ENCODE data around the gene SRC. TPM values are rescaled to one million over a fixed set of nuclear protein-coding genes. Genes with fewer than 3 reads are reported as not detected.

SRC gene
- total RNA-seq, 2 experiments from 2014 or later: 2.6 to 2.7 TPM

GRCh38 chr20:37308086-37309050 lies 37.6 kb upstream of the SRC start:
- Mint-ChIP-seq H3K9me3 (no peaks in the 10 kb centered on the region), H3K27me3 (no peaks in the 10 kb centered on the region), H3K36me3 (ENCODE audit: low read depth) (peaks cover 16% of the 10 kb centered on the region), H3K4me1 (peaks cover 23% of the 10 kb centered on the region), H3K4me3 (no peak overlapping the region), H3K27ac (peak overlapping the region; percentile 72)
- ChIA-PET POLR2A (interaction anchor here (1.1 to 1.6 kb wide), 2 partner anchors 19 to 129 kb away, joined by 3 to 9 read pairs; partner anchors contain the start of genes MANBAL, MROH8 and RPN2), CTCF (no interaction called here)
- peak; percentile 23 for DNase-seq

- no peak for DNase-seq
- H3K9me3 Mint-ChIP-seq: no peaks in the 10 kb centered on the region
- H3K36me3 Mint-ChIP-seq (ENCODE audit: low read depth): peaks cover 13% of the 10 kb centered on the region
- CTCF ChIA-PET: no interaction called here
- POLR2A ChIA-PET: interaction anchor here (1.1 to 1.6 kb wide), 3 partner anchors 16 to 130 kb away, joined by 3 to 9 read pairs (median 3); partner anchors contain the start of genes MANBAL, MROH8 and RPN2
- H3K27me3 Mint-ChIP-seq: no peaks in the 10 kb centered on the region
- peak overlapping the region; percentile 72 for H3K27ac Mint-ChIP-seq
- peaks cover 23% of the 10 kb centered on the region for H3K4me1 Mint-ChIP-seq
- no peak overlapping the region for H3K4me3 Mint-ChIP-seq
These were observed 36.6 kb upstream of the SRC start for GRCh38 chr20:37309290-37309689.

GRCh38 chr20:37309936-37310590 lies 35.9 kb upstream of the SRC start:
- POLR2A ChIA-PET: interaction anchor here (1.1 kb wide), 1 partner anchor 17 kb away, joined by 3 read pairs; no protein-coding TSS in a partner anchor
- Mint-ChIP-seq H3K27ac (no peak overlapping the region), H3K27me3 (no peaks in the 10 kb centered on the region), H3K9me3 (no peaks in the 10 kb centered on the region), H3K4me3 (no peak overlapping the region), H3K36me3 (ENCODE audit: low read depth) (peaks cover 9% of the 10 kb centered on the region), H3K4me1 (peaks cover 25% of the 10 kb centered on the region)
- CTCF ChIA-PET: no interaction called here
- DNase-seq: no peak

GRCh38 chr20:37310951-37311350 lies 35.0 kb upstream of the SRC start:
- Mint-ChIP-seq H3K27ac (no peak overlapping the region), H3K4me3 (no peak overlapping the region), H3K9me3 (no peaks in the 10 kb centered on the region), H3K36me3 (ENCODE audit: low read depth) (peaks cover 12% of the 10 kb centered on the region), H3K27me3 (no peaks in the 10 kb centered on the region), H3K4me1 (peaks cover 34% of the 10 kb centered on the region)
- CTCF ChIA-PET: no interaction called here
- DNase-seq: no peak
- POLR2A ChIA-PET: no interaction called here

- H3K27ac Mint-ChIP-seq: no peak overlapping the region
- ChIA-PET CTCF (no interaction called here), POLR2A (interaction anchor here (1.2 kb wide), 1 partner anchor 14 kb away, joined by 3 read pairs; no protein-coding TSS in a partner anchor)
- H3K4me1 Mint-ChIP-seq: peaks cover 42% of the 10 kb centered on the region
- DNase-seq: no peak
- no peak overlapping the region for H3K4me3 Mint-ChIP-seq
- no peaks in the 10 kb centered on the region for H3K9me3 Mint-ChIP-seq
- H3K36me3 Mint-ChIP-seq (ENCODE audit: low read depth): peaks cover 17% of the 10 kb centered on the region
- no peaks in the 10 kb centered on the region for H3K27me3 Mint-ChIP-seq
These were observed 34.1 kb upstream of the SRC start for GRCh38 chr20:37311710-37312355.

- POLR2A ChIA-PET: no interaction called here
These were observed 32.3 kb upstream of the SRC start for GRCh38 chr20:37313546-37314091.

GRCh38 chr20:37314099-37314498 lies 31.8 kb upstream of the SRC start:
- peaks cover 32% of the 10 kb centered on the region for H3K4me1 Mint-ChIP-seq
- H3K36me3 Mint-ChIP-seq (ENCODE audit: low read depth): peaks cover 23% of the 10 kb centered on the region
- H3K27ac Mint-ChIP-seq: no peak overlapping the region
- DNase-seq: no peak
- H3K9me3 Mint-ChIP-seq: no peaks in the 10 kb centered on the region
- no peaks in the 10 kb centered on the region for H3K27me3 Mint-ChIP-seq
- POLR2A ChIA-PET: no interaction called here
- CTCF ChIA-PET: no interaction called here
- no peak overlapping the region for H3K4me3 Mint-ChIP-seq

More at GRCh38 chr20:37313546-37314091, 32.3 kb upstream of the SRC start:
- no peak overlapping the region for H3K27ac Mint-ChIP-seq
- CTCF ChIA-PET: interaction anchor here (1.0 kb wide), 1 partner anchor 11 kb away, joined by 3 read pairs; no protein-coding TSS in a partner anchor
- no peaks in the 10 kb centered on the region for H3K27me3 Mint-ChIP-seq
- peaks cover 23% of the 10 kb centered on the region for H3K36me3 Mint-ChIP-seq (ENCODE audit: low read depth)
- no peak for DNase-seq
- H3K4me3 Mint-ChIP-seq: no peak overlapping the region
- H3K4me1 Mint-ChIP-seq: peaks cover 37% of the 10 kb centered on the region
- no peaks in the 10 kb centered on the region for H3K9me3 Mint-ChIP-seq

- POLR2A ChIA-PET: no interaction called here
- Mint-ChIP-seq H3K4me3 (no peak overlapping the region), H3K36me3 (ENCODE audit: low read depth) (peaks cover 23% of the 10 kb centered on the region), H3K9me3 (no peaks in the 10 kb centered on the region), H3K27me3 (no peaks in the 10 kb centered on the region), H3K27ac (no peak overlapping the region), H3K4me1 (peaks cover 30% of the 10 kb centered on the region)
- CTCF ChIA-PET: no interaction called here
- DNase-seq: no peak
These were observed 31.3 kb upstream of the SRC start for GRCh38 chr20:37314617-37315016.

- peaks cover 22% of the 10 kb centered on the region for H3K36me3 Mint-ChIP-seq (ENCODE audit: low read depth)
- CTCF ChIA-PET: no interaction called here
- H3K27ac Mint-ChIP-seq: no peak overlapping the region
- H3K4me1 Mint-ChIP-seq: peaks cover 31% of the 10 kb centered on the region
- POLR2A ChIA-PET: interaction anchor here (0.6 kb wide), 1 partner anchor 26 kb away, joined by 3 read pairs; the partner anchor contains the start of gene MANBAL
- no peaks in the 10 kb centered on the region for H3K9me3 Mint-ChIP-seq
- DNase-seq: no peak
- H3K4me3 Mint-ChIP-seq: no peak overlapping the region
- H3K27me3 Mint-ChIP-seq: no peaks in the 10 kb centered on the region
These were observed 30.9 kb upstream of the SRC start for GRCh38 chr20:37315021-37315451.

GRCh38 chr20:37315452-37316110 lies 30.4 kb upstream of the SRC start:
- ChIA-PET POLR2A (interaction anchor here (0.6 kb wide), 1 partner anchor 26 kb away, joined by 3 read pairs; the partner anchor contains the start of gene MANBAL), CTCF (no interaction called here)
- H3K36me3 Mint-ChIP-seq (ENCODE audit: low read depth): peaks cover 18% of the 10 kb centered on the region
- no peak for DNase-seq
- peaks cover 31% of the 10 kb centered on the region for H3K4me1 Mint-ChIP-seq
- no peak overlapping the region for H3K4me3 Mint-ChIP-seq
- H3K27me3 Mint-ChIP-seq: no peaks in the 10 kb centered on the region
- peak overlapping the region; percentile 67 for H3K27ac Mint-ChIP-seq
- H3K9me3 Mint-ChIP-seq: no peaks in the 10 kb centered on the region

- peaks cover 31% of the 10 kb centered on the region for H3K4me1 Mint-ChIP-seq
- CTCF ChIA-PET: no interaction called here
- POLR2A ChIA-PET: no interaction called here
- H3K27me3 Mint-ChIP-seq: no peaks in the 10 kb centered on the region
- DNase-seq: peak; percentile 36
- peak overlapping the region; percentile 67 for H3K27ac Mint-ChIP-seq
- no peaks in the 10 kb centered on the region for H3K9me3 Mint-ChIP-seq
- peaks cover 16% of the 10 kb centered on the region for H3K36me3 Mint-ChIP-seq (ENCODE audit: low read depth)
- no peak overlapping the region for H3K4me3 Mint-ChIP-seq
These were observed 29.7 kb upstream of the SRC start for GRCh38 chr20:37316116-37316774.

GRCh38 chr20:37316775-37317170 lies 29.2 kb upstream of the SRC start:
- Mint-ChIP-seq H3K4me3 (no peak overlapping the region), H3K27ac (peak overlapping the region; percentile 67), H3K27me3 (no peaks in the 10 kb centered on the region), H3K36me3 (ENCODE audit: low read depth) (peaks cover 16% of the 10 kb centered on the region), H3K9me3 (no peaks in the 10 kb centered on the region), H3K4me1 (peaks cover 31% of the 10 kb centered on the region)
- CTCF ChIA-PET: no interaction called here
- POLR2A ChIA-PET: no interaction called here
- no peak for DNase-seq
